Measurements from ENCODE around the gene RPP30.

DNA sequence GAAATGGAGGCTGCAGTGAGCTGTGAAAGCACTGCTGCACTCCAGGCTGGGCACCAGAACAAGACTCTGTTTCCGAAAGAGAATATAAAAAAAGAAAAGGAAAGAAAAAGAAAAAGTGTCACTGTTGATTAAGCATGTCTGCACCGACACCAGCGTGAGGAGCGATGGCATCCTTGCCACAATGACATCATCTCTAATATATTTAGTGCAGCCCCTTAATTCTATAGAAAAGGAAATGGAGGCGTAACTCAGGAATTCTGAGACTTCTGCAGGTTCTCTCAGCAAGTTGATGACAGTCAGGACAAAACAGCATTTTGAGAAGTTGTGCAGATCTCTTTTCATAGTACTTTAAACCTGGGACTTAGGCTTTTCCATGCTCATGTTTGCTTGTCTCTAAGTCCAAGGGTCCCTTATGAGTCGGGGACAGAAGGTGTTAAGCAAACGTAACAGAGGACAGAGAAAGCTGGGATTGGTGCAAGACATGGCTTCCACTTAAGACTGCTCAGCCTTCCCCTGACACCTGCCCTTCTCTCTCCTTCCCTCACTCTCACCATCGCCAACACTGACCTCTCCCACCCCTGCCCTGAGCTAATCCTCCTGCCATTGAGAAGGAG, 66.0 kb downstream of the RPP30 start:
- no peak for TF ChIP-seq POLR2A (IDR thresholded peaks at IDR 0.05; ENCODE audit: low read length)
- no peak for TF ChIP-seq GATA1 (IDR thresholded peaks at IDR 0.05; ENCODE audit: low read depth, low read length)
